Measurements from ENCODE around the gene LST1. TPM values are rescaled to one million over a fixed set of nuclear protein-coding genes. Genes with fewer than 3 reads are reported as not detected.

The LST1 gene
- 0.09 and 0.32 TPM in 2 replicates for total RNA-seq

GRCh38 chr6:31586008-31586407 is at the start of gene LST1:
Gene LST1 (plus strand): TSS chr6:31586277. CDS start chr6:31587300, 1,023 bp downstream.

GRCh38 chr6:31541658-31542521 is 44.2 kb upstream of the LST1 start, which contains the start of gene DDX39B:
Gene DDX39B (minus strand): TSS chr6:31542003. CDS start chr6:31540532, 1,471 bp downstream.

GRCh38 chr6:31546339-31546957 is 39.6 kb upstream of the LST1 start, which contains the start of gene ATP6V1G2:
Gene ATP6V1G2 (minus strand): TSS chr6:31546608. CDS start chr6:31546559, 49 bp downstream.

GRCh38 chr6:31546958-31547726 is 38.9 kb upstream of the LST1 start, which contains the start of gene NFKBIL1:
Gene NFKBIL1 (plus strand): TSS chr6:31547608. CDS start chr6:31547695, 87 bp downstream.

GRCh38 chr6:31572041-31572911 is 13.8 kb upstream of the LST1 start, which contains the start of gene LTA:
Gene LTA (plus strand): TSS chr6:31572289. CDS start chr6:31572743, 454 bp downstream.

GRCh38 chr6:31575335-31575901 is 10.7 kb upstream of the LST1 start, which contains the start of gene TNF:
Gene TNF (plus strand): TSS chr6:31575565. CDS start chr6:31575742, 177 bp downstream.

GRCh38 chr6:31582230-31582643 is 3.8 kb upstream of the LST1 start, which contains the start of gene LTB:
Gene LTB (minus strand): TSS chr6:31582424. CDS start chr6:31582417, 7 bp downstream.

GRCh38 chr6:31614684-31615578 is 28.9 kb downstream of the LST1 start, which contains the start of gene AIF1:
Gene AIF1 (plus strand): TSS chr6:31615234. CDS start chr6:31615330, 96 bp downstream.

GRCh38 chr6:31620586-31621319 is 34.7 kb downstream of the LST1 start, which contains the start of gene PRRC2A:
Gene PRRC2A (plus strand): TSS chr6:31620715. CDS start chr6:31622790, 2,075 bp downstream.

Other genes starting within 250 kb of the LST1 start
- 124 and 192 TPM in 2 replicates for gene HLA-B, start 229.1 kb upstream of the LST1 start, total RNA-seq
- gene MICA, start 182.7 kb upstream of the LST1 start, total RNA-seq: 46.5 and 68.6 TPM in 2 replicates
- gene MICB, start 88.1 kb upstream of the LST1 start, total RNA-seq: 3.1 and 6.1 TPM in 2 replicates
- not detected in 2 replicates for gene MCCD1, start 57.3 kb upstream of the LST1 start, total RNA-seq
- gene DDX39B, start 44.3 kb upstream of the LST1 start, total RNA-seq: 324 and 339 TPM in 2 replicates
- gene ATP6V1G2, start 39.7 kb upstream of the LST1 start, total RNA-seq: 8.9 and 10.4 TPM in 2 replicates
- 32.9 and 39.4 TPM in 2 replicates for gene NFKBIL1, start 38.7 kb upstream of the LST1 start, total RNA-seq
- not detected in 2 replicates for gene LTA, start 14.0 kb upstream of the LST1 start, total RNA-seq
- gene TNF, start 10.7 kb upstream of the LST1 start, total RNA-seq: not detected in 2 replicates
- not detected in 2 replicates for gene LTB, start 3.9 kb upstream of the LST1 start, total RNA-seq
- gene NCR3, start 6.7 kb downstream of the LST1 start, total RNA-seq: not detected in 2 replicates
- not detected in 2 replicates for gene AIF1, start 29.0 kb downstream of the LST1 start, total RNA-seq
- gene PRRC2A, start 34.4 kb downstream of the LST1 start, total RNA-seq: 18.4 and 18.6 TPM in 2 replicates
- 81.1 and 90.6 TPM in 2 replicates for gene BAG6, start 66.4 kb downstream of the LST1 start, total RNA-seq
- gene APOM, start 69.6 kb downstream of the LST1 start, total RNA-seq: 1.6 and 1.8 TPM in 2 replicates
- 16.9 and 19.9 TPM in 2 replicates for gene C6orf47, start 74.5 kb downstream of the LST1 start, total RNA-seq
- 12.2 and 14.3 TPM in 2 replicates for gene GPANK1, start 78.7 kb downstream of the LST1 start, total RNA-seq
- gene CSNK2B, start 79.8 kb downstream of the LST1 start, total RNA-seq: 70.2 and 83.9 TPM in 2 replicates
- 2.2 and 4.0 TPM in 2 replicates for gene LY6G5B, start 83.7 kb downstream of the LST1 start, total RNA-seq
- 0.09 and 0.63 TPM in 2 replicates for gene LY6G5C, start 94.8 kb downstream of the LST1 start, total RNA-seq
- 54.5 and 96.4 TPM in 2 replicates for gene ABHD16A, start 117.0 kb downstream of the LST1 start, total RNA-seq
- gene LY6G6F, start 120.6 kb downstream of the LST1 start, total RNA-seq: not detected in 2 replicates
- 0.47 TPM in 1 of 2 replicates, not detected in the other for gene LY6G6D, start 129.1 kb downstream of the LST1 start, total RNA-seq
- not detected in 2 replicates for gene LY6G6C, start 135.5 kb downstream of the LST1 start, total RNA-seq
- gene MPIG6B, start 137.1 kb downstream of the LST1 start, total RNA-seq: not detected in 2 replicates
- gene DDAH2, start 143.0 kb downstream of the LST1 start, total RNA-seq: 152 and 207 TPM in 2 replicates
- 521 and 664 TPM in 2 replicates for gene CLIC1, start 150.3 kb downstream of the LST1 start, total RNA-seq
- 2.7 and 3.6 TPM in 2 replicates for gene MSH5, start 153.7 kb downstream of the LST1 start, total RNA-seq
- gene SAPCD1, start 176.4 kb downstream of the LST1 start, total RNA-seq: 0.26 and 1.3 TPM in 2 replicates
- 0.79 and 0.86 TPM in 2 replicates for gene VWA7, start 191.1 kb downstream of the LST1 start, total RNA-seq
- gene VARS1, start 209.5 kb downstream of the LST1 start, total RNA-seq: 28.1 and 36.1 TPM in 2 replicates
- gene LSM2, start 220.7 kb downstream of the LST1 start, total RNA-seq: 17.8 and 19.1 TPM in 2 replicates
- gene HSPA1L, start 229.0 kb downstream of the LST1 start, total RNA-seq: 1.7 and 2.3 TPM in 2 replicates
- 92.2 and 182 TPM in 2 replicates for gene HSPA1A, start 229.3 kb downstream of the LST1 start, total RNA-seq
- gene HSPA1B, start 241.5 kb downstream of the LST1 start, total RNA-seq: 149 and 280 TPM in 2 replicates